Glomerular visceral epithelial cell (primary cell): ENCODE data around the gene GNA12.
"Not testable (repeated sequence)": the region's sequence is repeated elsewhere in the genome, so short reads cannot be mapped to it uniquely, and the experiment has no call there.

Experiments
- DNase-seq: peaks from one replicate; pipeline ENCODE4 v3.0.0-alpha.2; 2016; ENCODE audit errors: extremely low spot score

The GNA12 gene

GRCh38 chr7:2753148-2753547, 91.0 kb downstream of the GNA12 start:
- no peak for DNase-seq

GRCh38 chr7:2751086-2751485, 93.0 kb downstream of the GNA12 start:
- DNase-seq, result no peak

- DNase-seq, result no peak
Measured at GRCh38 chr7:2750004-2750407, 94.1 kb downstream of the GNA12 start.

DNA sequence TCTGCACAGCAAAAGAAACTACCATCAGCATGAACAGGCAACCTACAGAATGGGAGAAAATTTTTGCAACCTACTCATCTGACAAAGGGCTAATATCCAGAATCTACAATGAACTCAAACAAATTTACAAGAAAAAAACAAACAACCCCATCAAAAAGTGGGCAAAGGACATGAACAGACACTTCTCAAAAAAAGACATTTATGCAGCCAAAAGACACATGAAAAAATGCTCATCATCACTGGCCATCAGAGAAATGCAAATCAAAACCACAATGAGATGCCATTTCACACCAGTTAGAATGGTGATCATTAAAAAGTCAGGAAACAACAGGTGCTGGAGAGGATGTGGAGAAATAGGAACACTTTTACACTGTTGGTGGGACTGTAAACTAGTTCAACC, 95.4 kb downstream of the GNA12 start:
- not testable (repeated sequence) for DNase-seq

DNA sequence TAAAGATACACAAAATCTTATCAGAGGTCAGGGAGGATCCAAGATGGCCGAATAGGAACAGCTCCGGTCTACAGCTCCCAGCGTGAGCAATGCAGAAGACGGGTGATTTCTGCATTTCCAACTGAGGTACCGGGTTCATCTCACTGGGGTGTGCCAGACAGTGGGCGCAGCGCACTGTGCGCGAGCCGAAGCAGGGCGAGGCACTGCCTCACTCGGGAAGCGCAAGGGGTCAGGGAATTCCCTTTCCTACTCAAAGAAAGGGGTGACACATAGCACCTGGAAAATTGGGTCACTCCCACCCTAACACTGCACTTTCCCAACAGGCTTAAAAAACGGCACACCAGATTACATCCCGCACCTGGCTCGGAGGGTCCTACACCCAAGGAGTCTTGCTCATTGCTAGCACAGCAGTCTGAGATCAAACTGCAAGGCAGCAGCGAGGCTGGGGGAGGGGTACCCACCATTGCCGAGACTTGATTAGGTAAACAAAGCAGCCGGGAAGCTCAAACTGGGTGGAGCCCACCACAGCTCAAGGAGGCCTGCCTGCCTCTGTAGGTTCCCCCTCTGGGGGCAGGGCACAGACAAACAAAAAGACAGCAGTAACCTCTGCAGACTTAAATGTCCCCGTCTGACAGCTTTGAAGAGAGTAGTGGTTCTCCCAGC, 100.5 kb downstream of the GNA12 start:
- DNase-seq, result not testable (repeated sequence)

DNA sequence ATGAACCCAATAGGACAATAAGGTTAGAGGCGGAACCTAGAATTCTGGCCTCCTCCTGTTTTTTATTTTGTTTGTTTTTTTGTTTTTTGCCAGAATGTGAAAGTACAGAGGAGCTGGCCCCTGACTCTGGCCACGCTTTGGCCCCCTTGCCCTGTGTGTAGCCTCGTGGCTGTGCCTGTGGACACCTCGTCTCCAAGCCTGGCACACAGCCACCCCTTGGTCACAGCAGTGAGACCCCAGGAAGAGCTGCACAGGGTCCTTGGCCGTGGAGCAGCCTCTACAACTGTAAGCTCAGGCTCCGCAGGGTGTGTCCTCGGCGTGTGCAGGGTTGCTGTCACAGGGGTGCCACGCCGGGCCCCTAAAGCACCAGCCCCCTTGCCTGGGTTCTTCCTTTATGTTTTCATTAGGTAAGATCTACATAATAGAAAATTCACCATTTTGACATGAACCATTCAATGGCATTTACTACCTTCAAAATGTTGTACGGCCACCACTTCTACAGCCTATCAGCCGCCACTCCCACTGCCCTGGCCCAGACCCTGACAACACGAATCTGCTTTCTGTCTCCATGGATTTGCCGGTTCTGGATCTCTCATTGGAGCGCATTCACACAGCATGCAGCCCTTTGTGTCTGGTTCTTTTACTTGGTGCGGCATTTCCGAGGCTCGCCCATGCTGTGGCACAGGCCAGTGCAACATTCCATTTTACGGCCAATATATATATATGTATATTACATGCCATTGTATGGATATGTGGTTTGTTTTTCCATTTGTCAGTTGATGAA, 105.2 kb downstream of the GNA12 start:
- DNase-seq, result no peak

DNA sequence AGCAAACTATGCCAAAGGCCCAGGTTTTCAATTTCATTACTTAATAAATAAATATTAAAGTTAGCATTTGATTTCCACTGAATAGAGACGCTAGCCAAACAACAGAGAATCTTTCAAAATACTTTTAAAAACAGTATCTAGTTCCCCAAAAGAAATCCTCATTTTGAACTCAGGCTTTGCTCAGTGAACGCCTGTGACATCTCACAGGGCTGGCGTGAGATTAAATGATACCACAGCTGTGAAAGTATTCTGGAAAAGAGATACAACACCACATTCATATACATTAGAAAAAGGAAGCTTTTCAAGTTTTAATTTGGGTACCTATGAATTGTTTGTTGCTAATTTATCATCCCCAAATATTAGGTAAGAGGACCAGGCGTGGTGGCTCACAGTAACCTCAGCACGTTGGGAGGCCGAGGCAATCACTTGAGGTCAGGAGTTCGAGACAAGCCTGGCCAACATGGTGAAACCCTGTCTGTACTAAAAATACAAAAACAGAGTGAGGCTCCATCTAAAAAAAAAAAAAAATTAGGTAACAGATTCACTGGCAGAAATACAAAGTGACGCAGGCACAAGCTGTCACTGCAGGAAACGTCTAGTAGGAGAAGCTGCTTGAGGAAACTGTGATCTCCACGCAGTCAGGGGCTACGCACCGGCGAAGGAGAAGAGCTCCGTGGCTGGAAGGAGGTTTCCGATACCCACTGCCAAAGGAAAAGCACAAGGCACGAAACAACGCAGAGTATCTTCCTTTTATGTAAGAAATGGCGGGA, 106.2 kb downstream of the GNA12 start:
- no peak for DNase-seq

- not testable (repeated sequence) for DNase-seq
Measured at GRCh38 chr7:2737005-2737743, 106.9 kb downstream of the GNA12 start.

- no peak for DNase-seq
Measured at GRCh38 chr7:2736411-2736914, 107.6 kb downstream of the GNA12 start.

DNA sequence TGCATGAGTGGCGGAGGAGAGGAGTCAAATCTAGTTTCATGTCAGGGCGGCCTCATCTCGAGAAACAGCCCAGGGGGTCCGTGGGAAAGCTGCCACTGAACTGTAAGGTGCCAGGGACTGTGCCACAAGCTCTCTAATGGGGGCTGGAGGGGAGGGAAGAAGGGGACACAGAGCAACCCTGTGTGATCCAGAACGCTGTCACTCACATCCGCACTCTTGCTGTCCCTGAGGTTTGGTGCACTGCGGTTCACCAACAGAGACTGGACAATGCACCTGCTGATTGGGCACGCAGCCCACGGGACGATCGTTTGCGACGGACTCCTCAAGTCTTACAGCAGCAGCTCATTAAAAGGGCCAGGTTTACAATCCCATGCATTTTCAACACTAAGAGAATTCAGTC, 108.4 kb downstream of the GNA12 start:
- no peak for DNase-seq

DNA sequence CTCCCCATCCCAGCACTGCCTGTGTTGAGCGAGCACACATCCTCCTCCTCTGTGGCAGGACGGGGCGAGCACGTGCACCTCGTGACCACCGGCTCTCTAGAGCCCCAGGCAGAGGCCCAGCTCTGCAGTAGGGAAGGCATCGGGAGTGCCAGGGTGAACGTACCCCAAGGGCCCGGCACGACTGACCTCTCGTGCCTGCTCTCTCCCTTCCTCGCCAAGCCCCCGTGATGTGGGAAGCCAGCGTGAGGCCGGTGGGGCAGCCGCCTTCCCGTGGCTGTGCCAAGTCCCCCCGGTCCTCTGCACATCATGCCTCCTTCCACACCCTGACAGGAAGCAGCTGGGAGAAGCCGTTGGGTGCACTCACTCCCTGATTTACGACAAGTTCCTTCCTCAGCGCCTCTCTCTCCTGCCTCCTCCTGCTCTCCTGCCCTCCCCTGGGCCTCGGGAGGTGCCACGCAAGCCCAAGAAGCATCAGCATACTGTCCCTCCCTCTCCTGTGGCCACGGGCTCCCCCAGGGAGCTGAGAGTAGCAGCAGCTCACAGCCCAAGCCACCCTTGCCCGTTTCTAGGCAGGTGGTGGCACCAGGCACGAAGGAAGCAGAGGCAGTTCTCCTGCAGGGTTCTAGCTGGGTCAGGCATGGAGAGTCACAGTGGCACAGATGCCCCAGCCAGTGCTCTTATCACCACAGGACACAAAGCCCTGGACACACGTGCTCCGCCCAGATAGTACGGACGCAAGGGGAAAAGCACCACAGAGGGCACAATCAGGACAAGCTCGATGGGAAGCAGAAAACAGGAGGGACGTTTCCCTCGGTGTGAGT, 109.1 kb downstream of the GNA12 start:
- no peak for DNase-seq

DNA sequence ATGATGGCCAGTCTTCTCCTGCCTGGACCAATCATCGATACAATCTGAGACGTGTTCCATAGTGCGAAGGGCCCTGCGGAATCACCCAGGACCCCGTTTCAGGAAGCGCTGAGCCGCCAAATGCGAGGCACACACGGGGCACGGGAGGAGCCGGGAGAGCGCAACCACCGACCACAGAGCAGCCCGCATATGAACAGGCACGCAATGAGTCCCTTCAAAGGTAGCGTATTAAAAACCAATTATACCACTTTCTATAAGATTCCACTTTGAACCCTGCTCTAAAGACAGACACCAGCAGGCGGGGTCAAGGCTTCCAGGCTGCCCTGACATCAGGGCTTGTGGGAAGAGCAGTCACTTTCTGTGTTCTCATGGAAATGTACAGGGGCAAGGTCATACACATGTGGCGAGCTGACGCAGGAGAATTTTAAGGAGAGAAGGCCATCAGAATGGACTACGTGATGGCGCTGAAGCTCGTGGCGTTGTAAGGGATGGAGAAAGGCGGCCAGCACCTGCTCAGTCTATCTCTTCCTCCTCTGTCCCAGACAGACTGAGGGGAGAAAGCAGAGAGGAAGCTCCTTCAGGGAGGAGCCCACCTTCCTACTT, 109.9 kb downstream of the GNA12 start:
- DNase-seq, result no peak

DNA sequence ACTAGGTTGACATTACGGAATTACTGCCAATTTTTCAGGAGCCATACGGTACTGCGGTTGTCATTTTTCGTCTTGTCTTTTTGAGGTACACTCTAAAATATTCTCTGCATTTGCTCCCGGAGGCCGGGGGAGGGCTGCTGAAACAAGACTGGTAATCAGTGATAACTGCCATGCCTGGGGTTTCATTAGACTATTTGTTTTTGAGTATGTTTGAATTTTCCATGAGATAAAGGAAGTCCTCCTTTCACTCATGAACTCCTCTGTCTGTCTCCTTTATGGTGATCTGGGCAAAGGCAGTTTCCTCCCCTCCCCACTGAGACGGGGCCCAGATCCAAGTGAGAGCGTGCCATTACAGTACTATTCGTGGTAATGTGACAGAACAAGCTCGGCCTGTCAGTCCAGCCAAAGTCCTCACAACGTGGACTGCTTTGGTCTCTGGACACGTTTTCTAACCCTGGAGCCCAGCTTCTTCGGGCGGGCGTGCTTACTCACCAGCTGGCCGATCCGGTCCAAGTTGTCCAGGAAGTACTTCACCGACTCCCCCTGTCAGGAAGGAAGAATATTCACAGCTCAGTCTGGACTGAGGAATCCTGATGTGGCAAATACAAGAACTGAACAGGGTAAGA, 111.0 kb downstream of the GNA12 start:
- DNase-seq, result no peak

DNA sequence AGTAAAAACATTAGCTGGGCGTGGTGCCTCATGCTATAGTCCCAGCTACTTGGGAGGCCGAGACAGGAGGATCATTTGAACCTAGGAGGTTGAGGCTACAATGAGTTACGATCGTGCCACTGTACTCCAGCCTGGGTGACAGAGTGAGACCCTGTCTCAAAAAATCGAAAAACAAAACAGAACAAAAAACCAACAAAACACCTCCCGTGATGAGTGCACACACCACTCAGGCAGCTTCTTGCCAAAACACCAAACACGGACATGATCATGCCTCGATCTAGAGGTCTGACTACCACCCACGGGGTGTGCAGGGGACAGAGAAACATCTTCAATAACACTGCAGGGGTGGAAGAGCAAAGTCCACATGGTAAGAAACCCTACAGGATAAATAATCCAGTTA, 111.7 kb downstream of the GNA12 start:
- DNase-seq, result no peak

DNA sequence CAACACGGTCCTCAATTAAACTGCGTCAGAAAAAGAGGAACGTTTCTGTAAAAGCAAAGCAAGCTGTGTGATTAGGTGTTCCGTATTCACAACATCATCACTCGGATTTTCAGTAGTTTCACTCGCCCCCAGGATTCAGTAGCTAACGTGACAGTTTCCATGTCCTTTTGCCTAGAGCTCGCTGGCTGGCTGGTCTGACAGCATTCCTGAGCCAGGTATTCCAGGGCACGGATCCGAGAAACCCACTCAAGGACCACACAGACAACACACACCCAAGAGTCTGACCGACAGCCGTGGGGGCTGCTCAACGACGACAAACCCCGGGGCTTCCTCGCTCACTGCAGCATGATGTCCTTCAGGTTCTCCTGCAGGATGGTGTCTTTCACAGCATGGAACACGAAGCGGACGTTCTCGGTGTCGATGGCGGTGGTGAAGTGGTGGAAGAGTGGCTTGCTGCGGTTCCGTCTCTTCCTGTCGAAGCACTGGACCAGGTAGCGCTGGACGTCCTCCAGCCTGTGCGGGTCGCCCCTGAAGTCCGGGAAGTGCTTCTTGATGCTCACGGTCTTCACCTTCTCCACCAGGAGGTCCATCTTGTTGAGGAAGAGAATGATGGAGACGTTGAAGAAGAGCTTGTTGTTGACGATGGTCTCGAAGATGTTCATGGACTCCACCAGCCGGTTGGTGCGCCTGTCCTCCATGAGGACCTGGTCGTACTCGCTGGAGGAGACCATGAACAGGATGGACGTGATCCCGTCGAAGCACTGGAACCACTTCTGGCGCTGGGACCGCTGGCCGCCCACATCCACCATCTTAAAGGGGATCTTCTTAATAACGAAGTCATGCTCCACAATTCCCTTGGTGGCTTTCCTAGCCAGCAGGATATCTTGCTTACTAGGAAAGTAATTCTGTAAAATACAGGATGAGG, 113.0 kb downstream of the GNA12 start:
- no peak for DNase-seq

DNA sequence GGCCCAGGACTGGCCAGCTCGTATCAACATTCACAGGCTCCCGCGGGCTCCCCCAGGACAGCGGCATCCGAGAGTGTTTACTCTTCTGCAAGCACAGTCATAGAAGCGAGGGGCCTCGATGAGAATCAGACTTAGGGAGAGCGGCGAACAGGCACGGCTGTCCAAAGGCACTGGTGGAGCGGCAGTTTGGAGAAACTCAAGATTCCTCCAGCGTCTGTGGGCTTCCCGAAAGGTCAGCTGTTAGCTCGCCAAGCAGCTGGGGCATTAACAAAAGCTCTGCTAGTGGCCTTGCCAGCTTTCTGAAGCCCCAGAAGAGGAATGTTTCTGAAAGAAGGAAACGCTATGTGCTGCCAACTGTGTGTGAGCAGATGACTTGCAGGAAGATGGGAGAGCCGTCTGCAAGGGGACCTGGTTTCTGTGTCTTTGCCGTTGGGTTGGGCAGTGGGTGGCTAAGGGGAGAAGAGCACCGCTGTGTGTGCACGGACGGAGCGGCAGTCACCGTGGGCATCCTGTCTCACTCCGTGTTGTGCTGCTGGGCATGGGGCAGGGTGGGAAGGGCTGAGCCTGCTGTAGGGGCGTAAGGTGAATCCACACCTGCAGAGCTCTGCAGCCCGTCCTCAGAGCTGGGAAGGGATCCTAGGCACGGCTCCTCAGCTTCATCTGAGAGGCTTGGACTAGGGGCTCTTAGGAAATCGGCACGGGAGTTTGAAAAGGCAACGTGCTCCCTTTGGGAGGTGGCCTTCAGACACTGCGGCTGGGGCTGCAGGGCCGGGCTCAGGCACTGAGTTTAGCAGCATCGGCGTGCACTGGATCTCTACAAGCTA, 114.0 kb downstream of the GNA12 start:
- no peak for DNase-seq

DNA sequence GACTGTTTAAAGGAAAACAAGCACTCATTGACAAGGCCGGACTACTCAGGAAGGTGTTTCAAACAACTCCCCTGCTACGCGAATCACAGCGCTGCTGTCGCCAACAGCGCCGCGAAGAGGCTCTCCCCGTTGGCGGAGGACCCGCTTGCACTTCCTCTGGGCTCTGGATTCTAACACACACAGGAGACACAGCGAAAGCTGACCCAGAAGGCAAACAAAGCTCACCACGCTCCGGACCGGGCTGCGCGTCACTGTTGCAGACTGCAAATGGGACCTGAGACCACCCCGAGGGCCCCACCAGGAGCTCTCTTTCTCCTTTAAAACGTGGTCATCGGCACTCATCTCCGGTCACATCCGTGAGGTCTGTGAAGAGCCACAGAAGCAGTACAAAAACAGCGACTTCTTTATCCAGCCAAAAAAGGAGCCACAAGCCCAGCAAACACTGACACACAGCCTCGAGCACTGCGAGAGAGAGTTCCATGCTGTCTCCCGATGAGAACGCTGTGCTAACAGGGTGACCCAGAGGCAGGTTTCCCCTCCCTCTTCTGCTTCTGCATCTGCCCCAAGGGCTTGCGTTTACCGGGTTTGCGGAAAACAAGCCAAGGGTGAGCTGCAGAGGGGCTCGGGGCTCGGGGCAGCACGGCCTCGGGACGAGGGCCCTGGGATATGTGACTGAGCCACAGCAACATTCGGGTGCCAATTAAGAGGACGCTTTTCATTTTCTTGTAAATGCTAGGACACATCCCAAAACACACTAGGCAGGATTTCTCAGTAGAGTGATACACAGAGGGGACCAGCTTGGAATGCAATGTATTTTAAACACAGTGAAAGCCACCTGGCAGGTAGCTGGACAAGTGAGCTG, 114.8 kb downstream of the GNA12 start:
- DNase-seq, result no peak
